ENCODE measurements around the gene MTHFD1L.

Gene MTHFD1L

GRCh38 chr6:150866147-150866990 lies 867 bp downstream of the MTHFD1L start:
- DNase-seq = peak; percentile 7 to 80 (median 52)

GRCh38 chr6:150866991-150867501 lies 1.5 kb downstream of the MTHFD1L start:
- peak in 1 of 14 donors; percentile 45 for DNase-seq

GRCh38 chr6:150868759-150869158 lies 3.3 kb downstream of the MTHFD1L start:
- DNase-seq = no peak

GRCh38 chr6:150874179-150874578 lies 8.7 kb downstream of the MTHFD1L start:
- DNase-seq = peak in 2 of 14 donors; percentile 13 to 93

- DNase-seq = no peak
Measured at GRCh38 chr6:150875841-150876240, 10.3 kb downstream of the MTHFD1L start.

GRCh38 chr6:150876598-150876997 lies 11.1 kb downstream of the MTHFD1L start:
- peak in 7 of 14 donors; percentile 10 to 98 (median 24) for DNase-seq

GRCh38 chr6:150877928-150878327 lies 12.4 kb downstream of the MTHFD1L start:
- no peak for DNase-seq

GRCh38 chr6:150878347-150879213 lies 13.1 kb downstream of the MTHFD1L start:
- no peak for DNase-seq

- DNase-seq = no peak
Measured at GRCh38 chr6:150880336-150880735, 14.8 kb downstream of the MTHFD1L start.

GRCh38 chr6:150881911-150882481 lies 16.5 kb downstream of the MTHFD1L start:
- DNase-seq = peak in 4 of 14 donors; percentile 10 to 99 (median 28)

- no peak for DNase-seq
Measured at GRCh38 chr6:150883521-150883920, 18.0 kb downstream of the MTHFD1L start.

GRCh38 chr6:150886155-150886554 lies 20.7 kb downstream of the MTHFD1L start:
- no peak for DNase-seq

GRCh38 chr6:150887978-150888563 lies 22.6 kb downstream of the MTHFD1L start:
- DNase-seq = no peak

- no peak for DNase-seq
Measured at GRCh38 chr6:150890346-150890745, 24.8 kb downstream of the MTHFD1L start.

- peak in 12 of 14 donors; percentile 13 to 99 (median 40) for DNase-seq
Measured at GRCh38 chr6:150891888-150892485, 26.5 kb downstream of the MTHFD1L start.

GRCh38 chr6:150894191-150894744 lies 28.8 kb downstream of the MTHFD1L start:
- DNase-seq = peak in 1 of 14 donors; percentile 71

GRCh38 chr6:150894935-150895552 lies 29.5 kb downstream of the MTHFD1L start:
- peak in 1 of 14 donors; percentile 87 for DNase-seq

- peak in 1 of 14 donors; percentile 30 for DNase-seq
Measured at GRCh38 chr6:150895928-150896632, 30.6 kb downstream of the MTHFD1L start.

- no peak for DNase-seq
Measured at GRCh38 chr6:150897400-150897943, 32.0 kb downstream of the MTHFD1L start.
